Stimulated activated CD8-positive, alpha-beta memory T cell treated with anti-CD3 and anti-CD28 coated beads, Interleukin-7, amount 100 ng/mL, for 4 hours (primary cell): ENCODE results near the gene FAM98B.

Source experiments
- DNase-seq, 2 donors: peaks; one replicate each; pipeline ENCODE4 v3.0.0-alpha.2; 2020; ENCODE audit warnings: low read depth in 2 of 2

Gene FAM98B

DNA sequence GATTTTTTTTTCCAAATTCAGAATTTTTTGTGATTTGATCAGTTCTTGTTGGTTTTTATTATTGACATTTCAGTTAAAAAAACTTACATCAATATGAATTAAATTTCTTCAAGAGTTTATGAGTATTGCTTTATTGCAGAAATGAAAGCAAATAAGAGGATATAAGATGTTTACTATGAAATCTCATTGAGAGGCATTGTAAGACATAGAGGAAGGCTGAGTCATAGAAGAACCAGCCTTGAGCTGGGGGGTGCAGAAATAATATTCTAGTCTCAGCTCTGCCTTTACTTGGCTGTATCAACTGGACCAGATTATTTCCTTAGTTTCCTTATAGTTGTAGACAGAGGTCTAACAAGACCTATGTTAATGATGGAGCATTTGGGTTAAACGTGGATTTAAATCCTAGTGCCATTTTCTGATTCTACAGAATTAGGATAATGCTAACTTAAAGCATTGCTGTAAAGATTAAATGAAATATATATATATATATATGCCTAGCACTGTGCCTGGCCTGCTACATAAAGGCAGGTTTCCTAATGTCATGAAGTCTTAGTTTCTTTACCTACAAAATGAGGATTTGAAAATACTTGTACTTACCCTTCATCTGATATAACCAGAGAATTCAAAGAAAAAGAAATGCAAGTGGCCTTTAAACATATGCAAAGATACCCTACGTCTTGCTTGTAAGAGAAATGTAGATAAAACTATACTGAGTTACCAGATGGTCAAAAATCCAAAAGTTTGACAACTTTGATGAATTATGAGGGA lies 7.3 kb downstream of the FAM98B start:
- no peak for DNase-seq

DNA sequence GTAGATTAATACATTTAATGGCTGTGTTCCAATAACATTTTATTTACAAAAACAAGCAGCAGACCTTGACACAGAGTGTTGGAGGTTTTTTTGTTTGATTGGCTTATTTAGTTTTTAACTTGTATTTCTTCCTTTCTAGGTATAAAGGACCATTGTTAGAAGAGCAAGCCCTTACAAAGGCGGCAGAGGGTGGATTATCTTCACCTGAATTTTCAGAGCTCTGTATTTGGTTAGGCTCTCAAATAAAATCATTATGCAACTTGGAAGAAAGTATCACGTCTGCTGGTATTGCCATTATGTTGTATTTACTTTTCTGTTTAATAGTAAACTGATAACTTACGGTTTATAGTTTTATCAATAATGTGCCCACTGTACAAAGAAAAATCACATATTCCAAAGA lies 10.0 kb downstream of the FAM98B start:
- DNase-seq, result no peak

DNA sequence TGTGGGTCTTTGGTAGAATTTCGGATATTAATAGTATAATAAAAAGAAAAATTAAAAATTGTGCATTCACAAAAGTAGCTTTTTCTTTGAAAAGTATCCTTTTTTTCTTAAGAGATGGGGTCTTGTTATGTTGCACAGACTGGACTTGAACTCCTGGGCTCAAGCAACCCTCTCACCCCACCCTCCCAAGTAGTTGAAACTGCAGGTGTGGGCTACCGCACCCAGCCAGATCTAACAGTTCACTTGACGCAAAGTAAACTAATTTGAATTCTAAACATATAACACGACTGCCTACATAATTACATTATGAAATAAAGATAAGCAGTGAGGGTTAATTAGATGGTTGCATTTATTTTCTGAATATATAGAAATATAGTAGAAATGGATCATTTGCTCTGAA lies 10.7 kb downstream of the FAM98B start:
- DNase-seq, result no peak

DNA sequence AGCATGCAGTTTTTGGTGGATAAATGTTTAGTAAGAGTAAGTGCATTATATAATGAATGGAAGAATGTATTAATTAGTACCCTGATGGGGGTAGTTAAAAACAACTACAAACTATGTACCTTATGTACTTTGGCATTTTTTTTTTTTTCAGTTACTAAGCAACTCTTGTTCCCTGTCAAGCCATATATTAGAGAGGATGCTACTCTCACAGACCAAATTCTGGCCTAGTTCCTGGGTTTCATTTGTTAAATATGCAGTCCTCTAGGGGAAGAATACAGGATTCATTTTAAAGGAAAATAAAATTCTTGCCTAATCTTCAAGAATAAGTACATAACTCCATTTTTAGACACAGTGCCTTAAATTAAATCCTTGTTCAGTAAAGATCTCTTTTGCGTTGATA lies 16.9 kb downstream of the FAM98B start:
- DNase-seq, result no peak

DNA sequence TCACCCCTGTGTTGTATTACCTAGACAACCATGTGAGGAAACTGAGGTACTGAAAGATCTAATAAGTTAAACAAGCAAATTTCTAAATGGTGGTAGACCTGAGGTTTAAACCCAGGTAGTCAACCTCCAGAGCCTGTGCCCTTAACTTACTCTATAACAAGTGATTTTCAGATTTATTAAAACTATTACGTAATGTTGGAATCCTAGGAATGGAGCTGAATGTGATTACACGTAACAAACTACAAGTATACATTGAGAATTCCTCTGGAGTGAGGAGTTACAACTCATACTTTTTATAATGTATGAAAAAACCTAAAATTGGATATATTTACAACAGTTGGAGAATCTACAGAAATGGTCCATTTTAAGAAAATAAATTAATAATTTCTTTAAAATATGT lies 18.0 kb downstream of the FAM98B start:
- no peak for DNase-seq

DNA sequence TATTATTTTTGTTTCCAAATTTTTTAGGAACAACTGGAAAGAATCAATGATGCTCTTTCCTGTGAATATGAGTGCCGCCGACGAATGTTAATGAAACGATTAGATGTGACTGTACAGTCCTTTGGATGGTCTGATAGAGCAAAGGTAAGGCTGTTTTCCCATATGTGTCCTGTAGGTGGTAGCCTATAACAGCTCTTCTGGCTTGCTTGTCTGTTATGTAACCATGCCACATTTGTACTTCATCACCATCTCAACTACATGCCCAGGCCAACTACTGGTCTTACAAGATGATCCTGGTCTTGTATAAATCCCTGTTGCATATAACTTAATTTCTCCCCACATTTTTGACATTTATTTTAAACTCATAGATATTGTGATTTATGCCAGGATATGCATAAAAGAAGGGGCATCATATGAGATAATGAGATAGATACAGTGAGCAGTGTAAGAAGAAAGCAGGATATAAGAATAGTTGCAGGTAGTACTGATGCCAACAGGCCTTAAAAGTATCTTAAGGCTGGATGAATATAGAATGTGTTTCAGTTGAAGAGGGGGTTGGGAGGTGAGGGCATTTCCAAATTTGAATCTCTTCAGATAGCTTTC lies 20.3 kb downstream of the FAM98B start:
- peak in 1 of 2 donors; percentile 8 for DNase-seq

DNA sequence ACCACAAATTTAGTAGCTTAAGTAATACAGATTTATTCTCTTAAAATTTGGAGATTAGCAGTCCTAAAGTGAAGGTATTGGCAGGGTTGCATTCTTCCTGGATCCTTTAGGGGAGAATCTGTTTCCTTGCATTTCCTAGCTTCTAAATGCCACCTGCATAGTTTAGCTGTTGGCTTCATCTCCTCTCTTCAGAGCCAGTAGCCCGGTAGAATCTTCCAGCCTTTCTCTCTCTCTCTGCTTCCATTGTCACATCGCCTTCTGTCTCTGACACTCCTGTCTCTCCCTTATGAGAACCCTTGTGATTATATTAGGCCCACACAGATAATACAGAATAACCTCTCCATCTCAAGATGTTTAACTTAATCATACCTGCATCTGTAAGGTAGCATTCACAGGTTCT lies 21.4 kb downstream of the FAM98B start:
- DNase-seq, result no peak

DNA sequence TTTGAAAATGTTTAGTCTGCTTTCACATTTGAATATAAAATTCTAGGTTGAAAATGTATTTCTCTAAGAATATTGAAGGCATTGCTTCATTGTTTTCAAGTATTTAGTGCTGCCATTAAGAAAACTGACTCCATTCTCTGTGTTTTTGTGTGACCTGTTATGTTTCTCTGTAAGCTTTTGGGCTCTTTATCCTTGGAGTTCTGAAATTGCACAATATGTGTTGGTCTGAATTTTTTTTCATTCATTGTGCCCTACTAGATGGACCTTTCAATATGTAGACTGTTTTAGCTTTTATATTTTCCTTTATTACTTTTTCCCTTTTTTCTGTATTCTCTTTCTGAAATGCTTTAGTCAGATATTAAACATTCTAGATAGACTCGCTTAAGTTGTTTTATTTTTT lies 22.2 kb downstream of the FAM98B start:
- DNase-seq, result no peak

DNA sequence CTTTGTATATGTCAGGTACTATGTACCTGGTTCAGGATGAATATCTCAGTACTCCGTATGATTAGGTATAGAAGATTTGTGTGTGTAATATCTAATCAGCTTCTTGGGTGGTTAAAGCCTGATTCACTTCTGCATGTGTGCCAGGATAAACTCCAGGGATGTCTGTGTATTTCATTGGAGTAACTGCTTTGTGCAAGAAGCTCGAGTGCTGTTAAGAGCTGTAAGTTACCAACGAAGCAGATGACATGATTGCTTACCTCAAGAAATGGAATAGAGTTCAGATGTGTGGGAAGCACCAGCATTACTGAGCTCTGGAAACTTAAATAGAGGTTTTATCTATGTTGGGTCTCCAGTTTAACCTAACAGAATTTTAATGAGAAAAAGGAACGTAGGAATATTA lies 23.7 kb downstream of the FAM98B start:
- DNase-seq, result no peak

DNA sequence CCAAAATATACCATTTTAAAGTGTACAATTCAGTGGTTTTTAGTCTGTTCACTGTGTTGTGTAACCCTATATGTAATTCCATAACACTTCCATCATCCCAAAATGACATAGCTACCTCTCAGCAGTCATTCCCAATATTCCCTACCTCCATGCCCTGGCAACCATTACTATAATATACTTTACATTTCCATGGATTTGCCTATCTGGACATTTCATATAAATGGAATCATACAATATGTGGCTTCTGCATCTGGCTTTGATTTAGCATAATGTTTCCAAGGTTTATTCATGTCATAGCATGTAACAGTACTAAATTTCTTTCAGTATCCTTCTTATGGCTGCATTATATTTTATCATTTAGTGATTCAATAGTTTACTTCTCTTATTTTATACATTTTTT lies 25.3 kb downstream of the FAM98B start:
- DNase-seq, result no peak

DNA sequence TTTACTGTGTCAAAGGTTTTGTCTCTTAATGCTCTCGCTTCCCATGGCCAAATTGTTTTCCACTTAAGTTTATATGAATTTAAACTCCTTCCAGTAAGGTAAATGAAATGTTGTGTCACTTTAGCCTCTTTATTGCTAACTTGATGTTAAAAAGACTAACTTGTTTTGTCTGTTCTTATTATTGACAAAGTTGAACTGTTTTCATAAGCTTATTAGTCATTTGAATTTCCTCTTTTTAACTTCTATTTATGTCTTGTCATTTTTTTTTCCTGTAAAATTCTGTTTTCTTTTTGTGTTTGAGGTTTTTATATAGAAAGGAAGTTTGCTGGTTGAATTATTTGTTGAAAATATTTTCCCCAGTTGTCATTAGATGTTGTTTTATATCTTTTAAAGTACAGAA lies 25.8 kb downstream of the FAM98B start:
- DNase-seq, result no peak

DNA sequence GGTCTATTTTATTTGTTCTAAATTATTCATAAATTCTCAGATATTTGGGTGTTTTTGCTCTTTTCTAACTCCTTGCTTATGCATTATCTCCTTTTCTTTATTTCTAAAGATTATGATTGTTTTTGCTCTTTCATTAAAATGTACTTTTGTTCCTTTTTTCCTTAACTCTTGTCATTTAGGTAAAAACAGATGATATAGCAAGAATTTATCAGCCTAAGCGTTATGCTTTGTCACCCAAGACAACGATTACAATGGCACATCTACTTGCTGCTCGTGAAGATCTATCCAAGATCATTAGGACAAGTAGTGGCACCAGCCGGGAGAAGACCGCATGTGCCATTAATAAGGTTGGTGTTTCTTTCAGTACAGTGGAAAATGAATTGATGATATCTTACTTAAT lies 27.2 kb downstream of the FAM98B start:
- DNase-seq, result no peak

DNA sequence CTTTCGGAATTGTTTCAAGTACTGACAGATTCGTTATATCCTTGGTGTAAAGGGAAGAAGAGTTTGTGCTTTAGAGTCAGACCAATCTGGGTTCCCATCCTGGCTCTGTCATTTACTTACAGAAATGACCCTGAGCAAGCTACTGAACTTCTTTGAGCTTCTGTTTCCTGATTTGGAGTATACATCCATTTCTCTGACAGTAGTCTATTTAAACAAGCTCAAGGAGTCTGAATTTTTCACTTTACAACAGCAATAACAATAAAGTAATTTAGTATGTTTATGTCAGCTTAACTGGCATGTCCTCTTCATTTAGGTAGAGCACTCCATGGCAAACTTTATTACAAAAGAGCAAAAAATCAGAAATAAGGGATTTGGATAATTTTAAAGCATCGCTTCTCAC lies 27.8 kb downstream of the FAM98B start:
- DNase-seq, result no peak

DNA sequence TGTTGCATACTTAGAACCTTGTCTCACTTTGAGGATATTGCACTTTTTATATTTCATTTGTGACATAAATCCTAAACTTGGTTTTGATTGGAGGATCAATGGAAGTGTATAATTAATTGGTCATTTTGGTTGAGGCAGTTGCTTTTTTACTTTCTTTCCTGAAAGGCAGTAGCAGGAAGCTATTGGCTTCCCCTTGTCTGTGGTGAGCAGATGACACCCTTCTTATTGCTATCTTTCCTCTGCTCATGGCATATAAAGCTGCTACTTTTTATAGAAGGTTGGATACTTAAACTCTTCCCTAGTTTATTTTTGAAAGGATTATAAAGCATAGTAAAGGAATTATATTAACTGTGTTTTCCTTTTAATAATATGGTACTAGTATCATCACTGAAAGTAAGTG lies 28.6 kb downstream of the FAM98B start:
- DNase-seq, result no peak

DNA sequence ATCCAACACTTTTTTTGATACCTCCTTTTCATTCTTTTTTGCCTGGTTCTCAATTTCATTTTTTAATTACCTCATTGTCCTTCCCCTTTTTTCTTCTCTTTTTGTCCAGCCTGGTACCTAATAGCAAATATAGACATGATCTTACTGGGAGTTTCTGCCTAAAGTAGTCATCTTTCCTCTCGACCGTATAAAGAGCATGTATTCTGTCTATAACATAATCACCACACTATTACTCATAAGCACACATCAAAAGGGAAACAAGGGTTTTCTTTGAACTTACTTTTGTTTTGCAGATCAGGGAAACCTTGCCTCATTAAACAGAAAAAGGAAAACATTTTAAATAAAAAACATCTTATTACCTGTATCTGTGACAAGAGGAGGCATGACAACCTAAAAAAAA lies 33.0 kb downstream of the FAM98B start:
- no peak for DNase-seq

DNA sequence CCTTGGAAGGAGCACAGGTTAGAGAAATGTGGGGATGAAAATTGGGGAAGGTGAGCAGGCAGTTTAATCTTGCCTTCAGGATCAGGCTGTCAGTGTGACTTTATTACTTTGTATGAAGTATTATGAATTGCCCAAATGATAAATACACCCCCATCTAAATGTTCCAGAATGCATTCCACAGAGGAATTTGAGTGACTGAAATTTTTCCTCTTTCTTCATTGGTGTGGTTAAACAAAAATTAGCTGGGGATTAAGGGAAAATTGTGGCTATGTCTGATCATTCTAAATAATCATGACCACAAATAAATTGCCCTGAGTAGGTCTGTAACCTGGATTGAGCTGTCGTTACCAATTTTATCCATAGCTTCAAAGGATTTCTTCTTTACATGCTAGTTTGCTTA lies 33.5 kb downstream of the FAM98B start:
- DNase-seq, result no peak

DNA sequence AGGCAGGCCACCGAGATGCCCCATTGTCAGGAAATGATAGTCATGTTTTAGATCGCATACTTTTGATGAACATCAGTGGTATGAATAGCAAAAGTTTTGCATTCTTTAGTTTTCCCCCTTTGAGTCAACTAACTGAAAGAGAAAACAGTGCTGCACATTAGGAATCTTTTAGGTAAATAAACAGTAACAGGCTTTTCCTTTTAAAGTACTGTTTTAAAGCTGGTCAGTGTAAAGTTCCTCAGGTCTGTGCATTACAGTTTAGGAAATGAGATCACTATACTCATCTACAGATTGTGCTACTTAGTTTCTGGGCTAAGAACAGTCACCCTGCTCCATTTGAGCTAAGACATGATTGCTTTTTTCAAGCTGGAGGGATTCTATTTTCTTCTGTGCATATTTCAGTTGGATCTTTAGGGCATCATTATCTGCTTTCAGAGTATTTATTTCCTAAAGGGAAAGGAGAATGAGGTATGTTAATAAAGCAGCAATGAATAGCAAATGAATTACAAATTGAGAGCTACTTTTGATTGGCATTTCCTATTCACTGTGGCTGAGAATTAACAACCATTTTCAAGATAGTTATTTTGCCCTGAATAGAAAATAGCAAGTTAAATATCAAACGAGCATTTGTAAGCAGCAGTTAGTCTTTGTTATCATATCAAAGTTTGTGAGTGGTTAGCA lies 36.5 kb downstream of the FAM98B start:
- DNase-seq, result no peak

DNA sequence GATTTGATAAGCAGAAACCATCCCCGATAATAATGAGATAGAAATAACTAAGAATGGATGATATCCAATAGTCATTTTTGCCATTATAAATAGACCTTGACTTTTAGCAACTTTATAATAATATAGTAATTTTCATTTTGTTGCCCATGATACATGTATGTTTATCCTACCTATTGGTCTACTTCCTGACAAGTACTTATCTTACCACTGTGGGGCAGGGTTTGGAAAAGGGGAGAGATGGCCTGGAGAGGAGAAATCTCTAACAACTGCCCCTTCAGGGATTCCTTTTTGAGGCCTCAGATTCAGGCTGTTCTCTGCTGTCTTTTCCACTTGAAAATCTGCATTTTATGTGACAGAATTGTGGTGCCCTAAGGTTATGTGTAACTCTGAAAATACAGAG lies 42.2 kb downstream of the FAM98B start:
- no peak for DNase-seq

DNA sequence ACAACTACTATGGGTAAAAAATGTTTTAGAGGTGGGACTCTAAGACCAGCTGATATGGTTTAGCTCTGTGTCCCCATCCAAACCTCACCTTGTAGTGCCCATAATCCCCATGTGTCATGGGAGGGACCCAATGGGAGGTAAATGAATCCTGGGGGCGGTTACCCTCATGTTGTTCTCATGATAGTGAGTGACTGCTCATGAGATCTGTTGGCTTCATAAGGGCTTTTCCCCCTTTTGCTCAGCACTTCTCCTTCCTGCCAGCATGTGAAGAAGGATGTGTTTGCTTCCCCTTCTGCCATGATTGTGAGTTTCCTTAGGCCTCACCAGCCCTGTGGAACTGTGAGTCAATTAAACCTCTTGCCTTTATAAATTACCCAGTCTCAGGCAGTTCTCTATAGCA lies 45.7 kb downstream of the FAM98B start:
- no peak for DNase-seq

DNA sequence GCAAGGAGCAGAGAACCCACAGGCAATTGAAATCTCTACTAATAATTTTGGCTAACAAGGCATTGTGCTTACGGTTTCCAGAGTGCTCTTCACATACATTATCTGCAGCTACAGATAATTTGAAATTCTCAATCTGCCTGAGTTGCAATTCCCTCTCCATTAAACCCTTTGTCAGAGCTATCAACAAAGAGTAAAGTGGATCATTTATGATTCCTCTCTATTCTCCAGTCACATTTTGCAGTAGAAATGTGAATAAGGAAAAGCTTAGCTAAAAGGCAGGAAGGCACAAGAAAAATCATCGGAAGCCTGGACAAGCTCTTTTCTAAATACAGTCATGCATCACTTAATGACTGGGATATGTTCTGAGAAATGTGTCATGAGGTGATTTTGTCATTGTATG lies 49.6 kb downstream of the FAM98B start:
- DNase-seq, result no peak

DNA sequence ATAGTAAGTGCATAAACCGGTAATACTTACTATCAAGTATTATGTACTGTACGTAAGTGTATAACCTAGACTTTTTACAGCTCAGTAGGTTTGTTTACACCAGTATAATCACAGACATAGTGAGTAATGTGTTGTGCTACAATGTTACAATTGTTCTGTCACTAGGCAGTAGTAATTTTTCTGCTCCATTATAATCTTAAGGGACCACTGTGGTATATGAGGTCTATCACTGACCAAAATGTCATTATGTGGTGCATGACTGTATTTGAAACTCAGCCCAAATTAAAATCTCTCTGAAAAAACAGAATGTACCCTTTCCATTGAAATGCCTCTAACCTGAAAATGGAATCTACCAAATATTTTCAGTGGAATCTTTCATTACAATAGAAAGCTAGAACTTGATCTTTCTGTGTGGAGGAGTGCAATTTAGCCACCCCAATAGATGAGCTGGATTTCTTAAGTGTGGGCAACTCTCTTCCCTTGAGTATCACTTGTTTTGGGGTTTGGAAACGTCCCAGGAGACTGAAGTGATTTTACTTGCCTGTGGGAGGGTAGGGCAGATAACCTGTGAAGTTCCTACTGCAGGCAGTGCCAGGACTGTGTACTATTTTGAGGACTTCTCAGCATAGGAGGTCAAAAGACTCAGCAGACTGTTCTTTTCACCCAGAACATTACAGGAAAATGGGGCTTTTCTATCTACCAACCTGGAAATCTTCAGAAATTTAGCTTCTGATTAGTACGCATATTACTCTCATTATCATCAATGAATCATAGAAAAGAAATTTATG lies 50.9 kb downstream of the FAM98B start:
- DNase-seq, result no peak

DNA sequence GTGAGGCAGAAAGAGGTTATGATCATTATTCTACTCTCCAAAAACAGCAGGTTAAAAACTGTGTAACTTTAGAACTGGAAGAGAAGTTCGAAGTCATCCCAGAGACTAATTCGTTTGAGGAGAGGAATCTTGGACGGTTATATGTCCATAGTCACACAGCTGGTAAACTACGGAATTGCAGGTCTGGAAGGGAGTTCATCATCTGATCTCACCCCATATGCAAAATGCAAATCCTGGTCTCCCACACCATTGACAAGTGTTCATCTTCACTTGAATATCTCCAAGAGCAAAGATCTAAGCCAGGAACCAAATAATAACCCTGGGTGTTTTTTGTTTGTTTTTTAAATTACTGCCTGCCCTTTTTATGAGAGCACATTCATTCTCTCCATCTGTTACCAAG lies 53.1 kb downstream of the FAM98B start:
- DNase-seq, result no peak

DNA sequence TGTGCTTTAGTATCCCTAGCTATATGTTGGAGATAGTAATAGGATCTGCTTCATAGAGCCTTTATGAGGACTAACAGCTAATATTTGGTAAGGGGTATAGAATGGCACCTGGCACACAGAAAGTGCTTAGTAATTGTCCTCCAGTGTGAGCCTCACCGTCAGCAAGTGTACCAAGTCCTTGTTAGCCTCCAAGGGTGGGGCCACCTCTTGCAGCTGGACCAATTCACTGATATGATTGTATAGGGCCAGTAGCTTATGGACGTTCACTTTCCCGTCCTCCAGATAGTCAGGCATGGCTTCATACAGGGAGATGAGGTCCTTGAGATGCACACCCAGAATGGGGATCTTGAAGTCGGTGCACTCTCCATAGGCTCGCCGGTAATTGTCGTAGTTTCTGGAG lies 53.6 kb downstream of the FAM98B start:
- no peak for DNase-seq
